HCT116 (cell line): Measurements from ENCODE around the gene RHEB. TPM values are rescaled to one million over a fixed set of nuclear protein-coding genes. Genes with fewer than 3 reads are reported as not detected.

ENCODE experiments used
- ATAC-seq: fragments of 200-7000 bp; cut with Tn5 transposase; 2 replicates; pipeline ENCODE4 v1.9.1; 2020; ENCODE audit warnings: mild to moderate bottlenecking, moderate library complexity
- BruUV-seq: library from RNA; stranded (reverse); fragments of 400-500 nt; replicated peaks from 2 replicates; lab custom pipeline; 2021; lab: Mats Ljungman, UMichigan
- CTCF ChIA-PET: fragments of 300-600 bp; sonication (Branson Sonifier 250); formaldehyde crosslinking; loops from one replicate; lab custom pipeline; 2021; ENCODE audit warnings: antibody characterized with exemption; lab: Charles Lee
- POLR2A ChIA-PET: fragments of 300-600, 350-600 bp; sonication (Branson Sonifier 250); formaldehyde crosslinking; loops from one replicate; lab custom pipeline; 2021; ENCODE audit warnings: antibody characterized with exemption; lab: Charles Lee
- RAD21 ChIA-PET, 2 experiments: fragments of 300-600 bp; sonication (Branson Sonifier 250); formaldehyde crosslinking; loops; one replicate each; lab custom pipeline; 2023; ENCODE audit warnings: low total read pairs in 2 of 2; ENCODE audit not compliant: uncharacterized antibody in 2 of 2, unreplicated experiment in 2 of 2, low non-redundant PET in 1 of 2; lab: Charles Lee
- DNase-seq: peaks from one replicate; pipeline ENCODE4 v3.0.0-alpha.2; 2010; ENCODE audit warnings: low read depth, low spot score
- H2AFZ ChIP-seq: fragments of 200-600 bp; shearing (Covaris generic), sonication (generic); 2 replicates; pipeline ENCODE4 v1.6.1; 2017; ENCODE audit warnings: low read depth, mixed run types, mixed read lengths, antibody characterized with exemption, low read length; ENCODE audit not compliant: poor library complexity, severe bottlenecking
- H3K27ac ChIP-seq: 2 replicates; pipeline ENCODE4 v1.5.1; 2012; ENCODE audit warnings: low read depth, low read length
- H3K27me3 ChIP-seq: fragments of 200-600 bp; sonication (generic); 2 replicates; pipeline ENCODE4 v1.6.1; 2016; ENCODE audit warnings: mixed run types, low read length, mixed read lengths; ENCODE audit not compliant: insufficient read depth
- H3K36me3 ChIP-seq, 2 experiments: fragments of 200-500 bp in 1 of 2; fragments of 200-600 bp in 1 of 2; sonication (Bioruptor generic) in 1 of 2; sonication (generic) in 1 of 2; 2 replicates each; pipeline versions ENCODE4 v1.5.1 to v1.6.1; 2014 to 2016; ENCODE audit warnings: low read length in 2 of 2, inconsistent platforms in 1 of 2, mixed read lengths in 1 of 2, mixed run types in 1 of 2; ENCODE audit not compliant: insufficient read depth in 2 of 2, control insufficient read depth in 1 of 2
- H3K4me1 ChIP-seq, 2 experiments: fragments of 200-600 bp in 1 of 2; sonication (generic) in 1 of 2; 2 replicates each; pipeline versions ENCODE4 v1.5.1 to v1.6.1; 2012 to 2017; ENCODE audit warnings: low read length in 2 of 2, inconsistent platforms in 1 of 2, mild to moderate bottlenecking in 1 of 2, mixed read lengths in 1 of 2, mixed run types in 1 of 2, moderate library complexity in 1 of 2; ENCODE audit not compliant: insufficient read depth in 2 of 2, control insufficient read depth in 1 of 2
- H3K4me2 ChIP-seq: fragments of 200-600 bp; sonication (generic); 2 replicates; pipeline ENCODE4 v1.6.1; 2017; ENCODE audit warnings: mixed run types, low read length, mixed read lengths
- H3K4me3 ChIP-seq, 2 experiments: fragments of 200-600 bp in 1 of 2; sonication (generic) in 1 of 2; replicated peaks in 1 of 2; 2 replicates each; pipeline ENCODE4 v1.5.1; 2011 to 2016; ENCODE audit warnings: low read length in 2 of 2, control low read depth in 1 of 2, low read depth in 1 of 2, mild to moderate bottlenecking in 1 of 2, mixed read lengths in 1 of 2, mixed run types in 1 of 2
- H3K79me2 ChIP-seq: fragments of 200-600 bp; sonication (generic); 2 replicates; pipeline ENCODE4 v1.6.1; 2017; ENCODE audit warnings: mild to moderate bottlenecking, mixed run types, low read length, moderate library complexity, mixed read lengths; ENCODE audit not compliant: insufficient read depth
- H3K9ac ChIP-seq: fragments of 200-600 bp; sonication (generic); 2 replicates; pipeline ENCODE4 v1.6.1; 2016; ENCODE audit warnings: low read length, mixed read lengths
- H3K9me2 ChIP-seq: fragments of 200-600 bp; sonication (generic), shearing (Covaris generic); 2 replicates; pipeline ENCODE4 v1.6.1; 2017; ENCODE audit warnings: mixed run types, mild to moderate bottlenecking, moderate library complexity; ENCODE audit not compliant: insufficient read depth
- H3K9me3 ChIP-seq, 2 experiments: fragments of 200-500 bp in 1 of 2; fragments of 200-600 bp in 1 of 2; sonication (Bioruptor generic) in 1 of 2; sonication (generic) in 1 of 2; 2 replicates each; pipeline ENCODE4 v1.6.1; 2014 to 2017; ENCODE audit warnings: low read length in 2 of 2, mixed read lengths in 2 of 2, inconsistent platforms in 1 of 2, low read depth in 1 of 2, mild to moderate bottlenecking in 1 of 2, mixed run types in 1 of 2, moderate library complexity in 1 of 2; ENCODE audit not compliant: control insufficient read depth in 1 of 2, insufficient read depth in 1 of 2
- H4K20me1 ChIP-seq: fragments of 200-600 bp; sonication (generic), shearing (Covaris generic); 2 replicates; pipeline ENCODE4 v1.6.1; 2017; ENCODE audit warnings: mixed run types, mild to moderate bottlenecking, moderate library complexity; ENCODE audit not compliant: insufficient read depth
- CBX3 ChIP-seq: IDR thresholded peaks from 2 replicates; pipeline ENCODE4 v1.6.1; 2012; ENCODE audit warnings: low read depth
- CEBPB ChIP-seq: IDR thresholded peaks from 2 replicates; pipeline ENCODE4 v1.6.1; 2012; ENCODE audit warnings: low read depth
- EGR1 ChIP-seq: IDR thresholded peaks from 2 replicates; pipeline ENCODE4 v1.6.1; 2012; ENCODE audit warnings: low read depth
- ELF1 ChIP-seq: IDR thresholded peaks from 2 replicates; pipeline ENCODE4 v1.6.1; 2012; ENCODE audit warnings: low read depth, borderline replicate concordance
- EZH2 ChIP-seq: fragments of 200-600 bp; sonication (generic); IDR thresholded peaks from 2 replicates; pipeline ENCODE4 v1.6.1; 2017; ENCODE audit warnings: antibody characterized with exemption, mixed run types
- EZH2phosphoT487 ChIP-seq: fragments of 200-600 bp; IDR thresholded peaks from 2 replicates; pipeline ENCODE4 v1.6.1; 2018; ENCODE audit warnings: antibody characterized with exemption, borderline replicate concordance
- FOSL1 ChIP-seq: IDR thresholded peaks from 2 replicates; pipeline ENCODE4 v1.6.1; 2012; ENCODE audit warnings: low read depth
- JUND ChIP-seq: IDR thresholded peaks from 2 replicates; pipeline ENCODE4 v1.6.1; 2012
- MAX ChIP-seq: IDR thresholded peaks from 2 replicates; pipeline ENCODE4 v1.6.1; 2012
- POLR2A ChIP-seq: IDR thresholded peaks from 2 replicates; pipeline ENCODE4 v1.7.0; 2011; ENCODE audit warnings: borderline replicate concordance; ENCODE audit not compliant: insufficient read depth, insufficient read length; ENCODE audit errors: extremely low read depth
- RAD21 ChIP-seq: IDR thresholded peaks from 2 replicates; pipeline ENCODE4 v1.6.1; 2012; ENCODE audit warnings: low read depth, mild to moderate bottlenecking
- SIN3A ChIP-seq: IDR thresholded peaks from 2 replicates; pipeline ENCODE4 v1.6.1; 2012; ENCODE audit warnings: low read depth
- SP1 ChIP-seq: IDR thresholded peaks from 2 replicates; pipeline ENCODE4 v1.6.1; 2012; ENCODE audit warnings: low read depth
- SRF ChIP-seq: IDR thresholded peaks from 2 replicates; pipeline ENCODE4 v1.6.1; 2012; ENCODE audit warnings: low read depth
- YY1 ChIP-seq: IDR thresholded peaks from 2 replicates; pipeline ENCODE4 v1.6.1; 2011; ENCODE audit warnings: low read length, low read depth, moderate library complexity, mild to moderate bottlenecking; ENCODE audit not compliant: insufficient replicate concordance; ENCODE audit errors: extremely low read depth
- ZFX ChIP-seq: fragments of 450-650 bp; IDR thresholded peaks from 2 replicates; pipeline ENCODE4 v1.6.1; 2017
- ZNF274 ChIP-seq: fragments of 200-500 bp; sonication (Bioruptor generic); IDR thresholded peaks from 2 replicates; pipeline ENCODE4 v1.6.1; 2014; ENCODE audit warnings: mild to moderate bottlenecking, low read depth, low read length, inconsistent platforms
- intact Hi-C: fragments of 100-400 bp; cut with micrococcal nuclease; formaldehyde crosslinking; loops from 2 replicates; pipeline ENCODE4 v1.10.0; 2022
- total RNA-seq: library from RNA; stranded (reverse); gene quantifications from one replicate; pipeline ENCODE4 v1.2.1, GENCODE V29; 2021; ENCODE audit not compliant: unreplicated experiment
- TF ChIP-seq, protein P1 (sequence below), 3 experiments: fragments of 200-600 bp in 1 of 3; sonication (generic) in 1 of 3; IDR thresholded peaks in 2 of 3; conservative IDR thresholded peaks in 1 of 3; 2 replicates each; pipeline ENCODE4 v1.5.1; 2012 to 2017; ENCODE audit warnings: low read depth in 2 of 3, low read length in 2 of 3, antibody characterized with exemption in 1 of 3, borderline replicate concordance in 1 of 3, control low read depth in 1 of 3, mild to moderate bottlenecking in 1 of 3, mixed read lengths in 1 of 3, mixed run types in 1 of 3, moderate library complexity in 1 of 3; ENCODE audit not compliant: insufficient read depth in 1 of 3
- TF ChIP-seq, protein P2 (sequence below): IDR thresholded peaks from 2 replicates; pipeline ENCODE4 v1.6.1; 2012; ENCODE audit warnings: low read depth

Gene RHEB
- total RNA-seq, 1 experiment from 2014 or later: 114 TPM

DNA sequence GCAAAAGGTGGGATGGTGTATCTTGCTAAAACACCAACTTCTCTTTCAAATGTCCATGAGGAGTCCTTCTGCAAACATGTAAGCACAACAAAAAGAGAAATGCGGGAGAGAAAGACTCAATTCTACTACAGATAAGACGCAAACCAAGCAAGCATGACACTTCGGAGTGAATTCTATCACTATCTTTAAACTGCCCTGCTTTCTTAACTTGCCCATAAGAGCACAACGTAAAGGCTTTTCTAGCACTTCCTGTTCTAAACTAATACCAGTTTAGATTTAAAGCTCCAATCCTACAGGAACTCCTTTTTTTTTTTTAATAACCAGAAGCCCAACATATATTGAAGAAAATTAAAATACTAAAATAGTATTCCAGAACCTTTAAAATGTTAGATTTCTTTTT, 8.4 kb downstream of the RHEB start:
- CTCF ChIA-PET: no interaction called here
- no peak for ATAC-seq

More for the DNA sequence above, 8.4 kb downstream of the RHEB start:
- H2AFZ ChIP-seq: no peak overlapping the region
- no peak overlapping the region for H3K27ac ChIP-seq
- H4K20me1 ChIP-seq: peaks cover 70% of the 10 kb centered on the region
- peaks cover 100% of the 10 kb centered on the region for H3K79me2 ChIP-seq
- peaks cover 2 to 23% of the 10 kb centered on the region in 2 experiments; a peak in 3 of 4 replicates for H3K4me1 ChIP-seq
- H3K9me2 ChIP-seq: no peaks in the 10 kb centered on the region
- TF ChIP-seq ELF1 (no peak), POLR2A (no peak), MAX (no peak), SIN3A (no peak), CEBPB (no peak), EZH2phosphoT487 (no peak), RAD21 (no peak), FOSL1 (no peak), JUND (no peak), SP1 (no peak), SRF (no peak), CBX3 (no peak), ZFX (no peak), YY1 (no peak), EGR1 (no peak), ZNF274 (no peak), EZH2 (no peak)
- TF ChIP-seq, protein P1, sequence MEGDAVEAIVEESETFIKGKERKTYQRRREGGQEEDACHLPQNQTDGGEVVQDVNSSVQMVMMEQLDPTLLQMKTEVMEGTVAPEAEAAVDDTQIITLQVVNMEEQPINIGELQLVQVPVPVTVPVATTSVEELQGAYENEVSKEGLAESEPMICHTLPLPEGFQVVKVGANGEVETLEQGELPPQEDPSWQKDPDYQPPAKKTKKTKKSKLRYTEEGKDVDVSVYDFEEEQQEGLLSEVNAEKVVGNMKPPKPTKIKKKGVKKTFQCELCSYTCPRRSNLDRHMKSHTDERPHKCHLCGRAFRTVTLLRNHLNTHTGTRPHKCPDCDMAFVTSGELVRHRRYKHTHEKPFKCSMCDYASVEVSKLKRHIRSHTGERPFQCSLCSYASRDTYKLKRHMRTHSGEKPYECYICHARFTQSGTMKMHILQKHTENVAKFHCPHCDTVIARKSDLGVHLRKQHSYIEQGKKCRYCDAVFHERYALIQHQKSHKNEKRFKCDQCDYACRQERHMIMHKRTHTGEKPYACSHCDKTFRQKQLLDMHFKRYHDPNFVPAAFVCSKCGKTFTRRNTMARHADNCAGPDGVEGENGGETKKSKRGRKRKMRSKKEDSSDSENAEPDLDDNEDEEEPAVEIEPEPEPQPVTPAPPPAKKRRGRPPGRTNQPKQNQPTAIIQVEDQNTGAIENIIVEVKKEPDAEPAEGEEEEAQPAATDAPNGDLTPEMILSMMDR (IDR thresholded peaks at IDR 0.05 in 2 of 3, conservative IDR thresholded peaks at IDR 0.05 in 1 of 3; ENCODE audit: borderline replicate concordance in 1 of 3, insufficient read depth in 1 of 3, low read depth in 2 of 3, low read length in 2 of 3): no peak
- TF ChIP-seq, protein P2, sequence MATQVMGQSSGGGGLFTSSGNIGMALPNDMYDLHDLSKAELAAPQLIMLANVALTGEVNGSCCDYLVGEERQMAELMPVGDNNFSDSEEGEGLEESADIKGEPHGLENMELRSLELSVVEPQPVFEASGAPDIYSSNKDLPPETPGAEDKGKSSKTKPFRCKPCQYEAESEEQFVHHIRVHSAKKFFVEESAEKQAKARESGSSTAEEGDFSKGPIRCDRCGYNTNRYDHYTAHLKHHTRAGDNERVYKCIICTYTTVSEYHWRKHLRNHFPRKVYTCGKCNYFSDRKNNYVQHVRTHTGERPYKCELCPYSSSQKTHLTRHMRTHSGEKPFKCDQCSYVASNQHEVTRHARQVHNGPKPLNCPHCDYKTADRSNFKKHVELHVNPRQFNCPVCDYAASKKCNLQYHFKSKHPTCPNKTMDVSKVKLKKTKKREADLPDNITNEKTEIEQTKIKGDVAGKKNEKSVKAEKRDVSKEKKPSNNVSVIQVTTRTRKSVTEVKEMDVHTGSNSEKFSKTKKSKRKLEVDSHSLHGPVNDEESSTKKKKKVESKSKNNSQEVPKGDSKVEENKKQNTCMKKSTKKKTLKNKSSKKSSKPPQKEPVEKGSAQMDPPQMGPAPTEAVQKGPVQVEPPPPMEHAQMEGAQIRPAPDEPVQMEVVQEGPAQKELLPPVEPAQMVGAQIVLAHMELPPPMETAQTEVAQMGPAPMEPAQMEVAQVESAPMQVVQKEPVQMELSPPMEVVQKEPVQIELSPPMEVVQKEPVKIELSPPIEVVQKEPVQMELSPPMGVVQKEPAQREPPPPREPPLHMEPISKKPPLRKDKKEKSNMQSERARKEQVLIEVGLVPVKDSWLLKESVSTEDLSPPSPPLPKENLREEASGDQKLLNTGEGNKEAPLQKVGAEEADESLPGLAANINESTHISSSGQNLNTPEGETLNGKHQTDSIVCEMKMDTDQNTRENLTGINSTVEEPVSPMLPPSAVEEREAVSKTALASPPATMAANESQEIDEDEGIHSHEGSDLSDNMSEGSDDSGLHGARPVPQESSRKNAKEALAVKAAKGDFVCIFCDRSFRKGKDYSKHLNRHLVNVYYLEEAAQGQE: no peak
- DNase-seq: no peak
- H3K4me3 ChIP-seq: no peak overlapping the region
- RAD21 ChIA-PET: no interaction called here
- H3K9me3 ChIP-seq: no peaks in the 10 kb centered on the region
- no peak overlapping the region for H3K9ac ChIP-seq
- POLR2A ChIA-PET: no interaction called here
- H3K4me2 ChIP-seq: no peak overlapping the region
- intact Hi-C loops: no loop called here
- no peaks in the 10 kb centered on the region for H3K27me3 ChIP-seq
- no peaks in the 10 kb centered on the region for H3K36me3 ChIP-seq
- no TSS peak for BruUV-seq
